ENCODE results near the gene KRT38.

Gene KRT38

GRCh38 chr17:41440531-41441033 lies at the start of gene KRT38:
Gene KRT38 (minus strand): TSS chr17:41440983. CDS start chr17:41440921, 62 bp downstream.
- no peak for DNase-seq (ENCODE audit: low spot score)

GRCh38 chr17:41489531-41489930 lies 48.7 kb upstream of the KRT38 start, which contains the start of gene KRT36:
Gene KRT36 (minus strand): TSS chr17:41489910. CDS start chr17:41489864, 46 bp downstream.
- no peak for DNase-seq (ENCODE audit: low spot score)

GRCh38 chr17:41486809-41487530 lies 46.2 kb upstream of the KRT38 start:
- peak; percentile 5 for DNase-seq (ENCODE audit: low spot score)

- no peak for DNase-seq (ENCODE audit: low spot score)
Measured at GRCh38 chr17:41486316-41486715, 45.5 kb upstream of the KRT38 start.

GRCh38 chr17:41484920-41485904 lies 44.4 kb upstream of the KRT38 start:
- no peak for DNase-seq (ENCODE audit: low spot score)

- DNase-seq (ENCODE audit: low spot score): no peak
Measured at GRCh38 chr17:41483991-41484826, 43.4 kb upstream of the KRT38 start.

- DNase-seq (ENCODE audit: low spot score): no peak
Measured at GRCh38 chr17:41483531-41483930, 42.7 kb upstream of the KRT38 start.

GRCh38 chr17:41481036-41481435 lies 40.3 kb upstream of the KRT38 start, which contains the start of gene KRT35:
Gene KRT35 (minus strand): TSS chr17:41481151. CDS start chr17:41481097, 54 bp downstream.
- DNase-seq (ENCODE audit: low spot score): no peak

- DNase-seq (ENCODE audit: low spot score): no peak
Measured at GRCh38 chr17:41480581-41480980, 39.8 kb upstream of the KRT38 start.

- DNase-seq (ENCODE audit: low spot score): no peak
Measured at GRCh38 chr17:41480136-41480535, 39.4 kb upstream of the KRT38 start.

GRCh38 chr17:41478237-41478636 lies 37.5 kb upstream of the KRT38 start:
- no peak for DNase-seq (ENCODE audit: low spot score)

GRCh38 chr17:41476866-41477815 lies 36.4 kb upstream of the KRT38 start:
- DNase-seq (ENCODE audit: low spot score): no peak

GRCh38 chr17:41475421-41475820 lies 34.6 kb upstream of the KRT38 start:
- DNase-seq (ENCODE audit: low spot score): no peak

- no peak for DNase-seq (ENCODE audit: low spot score)
Measured at GRCh38 chr17:41474863-41475262, 34.1 kb upstream of the KRT38 start.

- no peak for DNase-seq (ENCODE audit: low spot score)
Measured at GRCh38 chr17:41468346-41468745, 27.6 kb upstream of the KRT38 start.

- no peak for DNase-seq (ENCODE audit: low spot score)
Measured at GRCh38 chr17:41467561-41467960, 26.8 kb upstream of the KRT38 start.

- DNase-seq (ENCODE audit: low spot score): no peak
Measured at GRCh38 chr17:41466988-41467387, 26.2 kb upstream of the KRT38 start, which contains the start of gene KRT32. Gene KRT32 (minus strand): TSS chr17:41467386. CDS start chr17:41467325, 61 bp downstream.

GRCh38 chr17:41464682-41465081 lies 23.9 kb upstream of the KRT38 start:
- no peak for DNase-seq (ENCODE audit: low spot score)

- DNase-seq (ENCODE audit: low spot score): no peak
Measured at GRCh38 chr17:41464173-41464572, 23.4 kb upstream of the KRT38 start.

- no peak for DNase-seq (ENCODE audit: low spot score)
Measured at GRCh38 chr17:41463746-41464145, 23.0 kb upstream of the KRT38 start.

Data from cerebellar cortex (tissue), 1 donor.